Keratinocyte (primary cell): ENCODE measurements around the gene OR6A2. TPM values are rescaled to one million over a fixed set of nuclear protein-coding genes. Genes with fewer than 3 reads are reported as not detected.

Experiments used
- DNase-seq: peaks from one replicate; pipeline ENCODE4 v3.0.0-alpha.2; 2011; ENCODE audit warnings: low read depth, missing footprints, low spot score
- FAIRE-seq: peaks from 2 replicates; lab custom pipeline; 2011; peaks lifted over from hg19 to GRCh38; lab: Jason Lieb, UNC
- H2AFZ ChIP-seq: 2 replicates; pipeline ENCODE4 v1.6.0; 2012; ENCODE audit warnings: low read length, control low read depth, inconsistent platforms; ENCODE audit not compliant: control insufficient read depth
- H3K27ac ChIP-seq: 2 replicates; pipeline ENCODE4 v1.5.1; 2011; ENCODE audit warnings: low read length; ENCODE audit not compliant: control insufficient read depth, insufficient read depth
- H3K27me3 ChIP-seq: 3 replicates; pipeline ENCODE4 v1.6.0; 2011; ENCODE audit warnings: low read length; ENCODE audit not compliant: control insufficient read depth, insufficient read depth; ENCODE audit errors: extremely low read depth
- H3K36me3 ChIP-seq, 2 experiments: 2 replicates in 1 of 2; 3 replicates in 1 of 2; pipeline ENCODE4 v1.5.1; 2011; ENCODE audit warnings: low read length in 2 of 2, mild to moderate bottlenecking in 1 of 2; ENCODE audit not compliant: control insufficient read depth in 2 of 2, insufficient read depth in 2 of 2; ENCODE audit errors: extremely low read depth in 1 of 2
- H3K4me1 ChIP-seq: 3 replicates; pipeline ENCODE4 v1.5.1; 2011; ENCODE audit warnings: low read length; ENCODE audit not compliant: control insufficient read depth, insufficient read depth; ENCODE audit errors: extremely low read depth
- H3K4me2 ChIP-seq: 3 replicates; pipeline ENCODE4 v1.6.0; 2011; ENCODE audit warnings: low read depth, low read length; ENCODE audit not compliant: control insufficient read depth, insufficient read depth; ENCODE audit errors: extremely low read depth
- H3K4me3 ChIP-seq, 3 experiments: fragments of 200-600 bp in 1 of 3; sonication (generic) in 1 of 3; 2 replicates in 2 of 3; 3 replicates in 1 of 3; pipeline ENCODE4 v1.5.1; 2011 to 2016; ENCODE audit warnings: low read length in 3 of 3, mild to moderate bottlenecking in 3 of 3, control low read depth in 2 of 3, inconsistent platforms in 1 of 3, low read depth in 1 of 3, mixed read lengths in 1 of 3, mixed run types in 1 of 3, moderate library complexity in 1 of 3; ENCODE audit not compliant: control insufficient read depth in 2 of 3, insufficient read depth in 2 of 3; ENCODE audit errors: extremely low read depth in 1 of 3
- H3K79me2 ChIP-seq: 2 replicates; pipeline ENCODE4 v1.6.0; 2012; ENCODE audit warnings: low read length; ENCODE audit not compliant: control insufficient read depth, insufficient read depth
- H3K9ac ChIP-seq: 3 replicates; pipeline ENCODE4 v1.6.0; 2011; ENCODE audit warnings: low read length; ENCODE audit not compliant: control insufficient read depth, insufficient read depth; ENCODE audit errors: extremely low read depth
- H3K9me1 ChIP-seq: 3 replicates; pipeline ENCODE4 v1.6.0; 2011; ENCODE audit warnings: low read length; ENCODE audit not compliant: control insufficient read depth, insufficient read depth; ENCODE audit errors: extremely low read depth
- H3K9me3 ChIP-seq: 2 replicates; pipeline ENCODE4 v1.5.1; 2012; ENCODE audit warnings: low read depth, low read length; ENCODE audit not compliant: control insufficient read depth
- H4K20me1 ChIP-seq: 3 replicates; pipeline ENCODE4 v1.6.0; 2011; ENCODE audit warnings: low read length; ENCODE audit not compliant: control insufficient read depth, insufficient read depth; ENCODE audit errors: extremely low read depth
- CTCF ChIP-seq, 3 experiments: IDR thresholded peaks in 1 of 3; conservative IDR thresholded peaks in 1 of 3; optimal IDR thresholded peaks in 1 of 3; 2 replicates in 2 of 3; 3 replicates in 1 of 3; pipeline versions ENCODE3 to v1.5.1; 2011; ENCODE audit warnings: low read length in 3 of 3, mild to moderate bottlenecking in 3 of 3, moderate library complexity in 2 of 3, control low read depth in 1 of 3, inconsistent platforms in 1 of 3; ENCODE audit not compliant: insufficient read depth in 2 of 3; ENCODE audit errors: extremely low read depth in 1 of 3
- EZH2 ChIP-seq: IDR thresholded peaks from one replicate; pipeline ENCODE4 v1.6.1; 2012; ENCODE audit warnings: inconsistent platforms, mild to moderate bottlenecking, low read length, moderate library complexity
- dilution Hi-C: fragments of 300-500 bp; cut with MboI; formaldehyde crosslinking; loops from one replicate; pipeline ENCODE4 v1.7.0; 2020; ENCODE audit warnings: low sequenced_read_pairs; ENCODE audit not compliant: extremely low pct_ligation_motif_present
- polyA plus RNA-seq, 5 experiments: library from polyadenylated mRNA; depleted of rRNA in 3 of 5; stranded (reverse) in 3 of 5; stranded (forward) in 1 of 5; unstranded in 1 of 5; fragments of >200 nt; gene quantifications; 1 replicate in 1 of 5; 2 replicates in 3 of 5; 3 replicates in 1 of 5; pipeline versions ENCODE4 v1.2.1 to v1.2.3, GENCODE V29; 2011 to 2012; ENCODE audit warnings: missing spikeins in 2 of 5, low read depth in 1 of 5, low replicate concordance in 1 of 5

The OR6A2 gene
- polyA plus RNA-seq, 1 donor (not counting 4 experiments of a cell fraction or from before 2014, with no cell fraction given): 0.05 TPM

- H2AFZ ChIP-seq: no peak overlapping the region
- no peaks in the 10 kb centered on the region for H3K36me3 ChIP-seq
- H3K9me1 ChIP-seq: no peaks in the 10 kb centered on the region
- no peak overlapping the region for H3K9ac ChIP-seq
- no peaks in the 10 kb centered on the region for H3K27me3 ChIP-seq
- no peak for DNase-seq
- no peak overlapping the region for H3K27ac ChIP-seq
- H3K4me3 ChIP-seq: no peak overlapping the region
- peak; percentile 66 for FAIRE-seq
- H3K4me2 ChIP-seq: no peak overlapping the region
- dilution Hi-C loops: no loop called here
- no peaks in the 10 kb centered on the region for H3K4me1 ChIP-seq
- no peak for TF ChIP-seq EZH2
- TF ChIP-seq CTCF (optimal IDR thresholded peaks at IDR 0.05 in 1 of 3, IDR thresholded peaks at IDR 0.05 in 1 of 3, conservative IDR thresholded peaks at IDR 0.05 in 1 of 3; ENCODE audit: extremely low read depth in 1 of 3, insufficient read depth in 2 of 3, low read length in 3 of 3): peak; percentile 67 to 82 (median 72)
- no peaks in the 10 kb centered on the region for H3K9me3 ChIP-seq
- no peaks in the 10 kb centered on the region for H4K20me1 ChIP-seq
- H3K79me2 ChIP-seq: no peaks in the 10 kb centered on the region
Measured at GRCh38 chr11:6755303-6755952, 44.1 kb downstream of the OR6A2 start.

GRCh38 chr11:6747097-6747668, 52.3 kb downstream of the OR6A2 start:
- dilution Hi-C loops: no loop called here
- H3K9me1 ChIP-seq: no peaks in the 10 kb centered on the region
- no peaks in the 10 kb centered on the region for H3K36me3 ChIP-seq
- H3K9me3 ChIP-seq: no peaks in the 10 kb centered on the region
- no peak for FAIRE-seq
- no peak overlapping the region for H3K4me3 ChIP-seq
- no peaks in the 10 kb centered on the region for H4K20me1 ChIP-seq
- H2AFZ ChIP-seq: no peak overlapping the region
- no peak overlapping the region for H3K27ac ChIP-seq
- no peak for DNase-seq
- no peaks in the 10 kb centered on the region for H3K4me1 ChIP-seq
- H3K4me2 ChIP-seq: no peak overlapping the region
- H3K9ac ChIP-seq: no peak overlapping the region
- H3K27me3 ChIP-seq: no peaks in the 10 kb centered on the region
- TF ChIP-seq EZH2 (no peak), CTCF (optimal IDR thresholded peaks at IDR 0.05 in 1 of 3, IDR thresholded peaks at IDR 0.05 in 1 of 3, conservative IDR thresholded peaks at IDR 0.05 in 1 of 3; ENCODE audit: extremely low read depth in 1 of 3, insufficient read depth in 2 of 3, low read length in 3 of 3) (no peak)
- H3K79me2 ChIP-seq: no peaks in the 10 kb centered on the region
